ENCODE measurements around the gene LRAT.
"Not testable (repeated sequence)": the region's sequence is repeated elsewhere in the genome, so short reads cannot be mapped to it uniquely, and the experiment has no call there.

LRAT gene

DNA sequence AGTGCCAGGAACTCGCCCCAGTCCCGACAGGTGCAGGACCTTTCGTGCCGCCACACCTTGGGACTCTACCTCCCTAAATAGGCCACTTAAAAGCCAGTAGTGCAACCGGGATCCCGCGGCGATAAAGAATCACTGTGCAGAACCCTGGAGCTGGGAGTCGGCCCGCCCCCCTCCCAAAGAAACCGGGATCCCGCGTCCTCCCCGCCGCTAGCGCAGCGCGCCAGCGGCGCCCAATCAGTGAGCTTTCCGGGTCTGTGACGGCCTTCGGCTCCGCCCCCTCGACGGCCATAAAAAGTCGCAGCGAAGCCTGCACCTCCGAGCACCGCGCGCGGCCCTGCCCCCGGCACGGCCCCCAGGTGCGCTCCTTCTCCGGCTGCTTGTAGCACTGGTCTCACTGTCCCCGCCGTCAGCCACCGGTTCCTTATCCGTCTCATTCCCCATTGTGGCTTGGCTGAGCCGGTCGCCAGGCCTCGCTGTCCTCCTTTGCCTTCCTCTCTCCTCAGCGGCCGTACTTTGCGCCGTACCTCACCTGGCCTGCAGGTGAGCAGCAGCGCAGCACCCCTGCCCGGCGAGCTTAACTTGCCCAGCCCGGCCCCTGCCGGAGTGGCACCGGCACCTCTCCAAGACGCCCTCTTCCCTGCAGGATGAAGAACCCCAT lies at the start of gene LRAT:
LRAT (plus strand) TSS at position 318 of the 658 bp plus-strand sequence; CDS start at position 645, 327 bp downstream.
- DNase-seq = peak; percentile 60

DNA sequence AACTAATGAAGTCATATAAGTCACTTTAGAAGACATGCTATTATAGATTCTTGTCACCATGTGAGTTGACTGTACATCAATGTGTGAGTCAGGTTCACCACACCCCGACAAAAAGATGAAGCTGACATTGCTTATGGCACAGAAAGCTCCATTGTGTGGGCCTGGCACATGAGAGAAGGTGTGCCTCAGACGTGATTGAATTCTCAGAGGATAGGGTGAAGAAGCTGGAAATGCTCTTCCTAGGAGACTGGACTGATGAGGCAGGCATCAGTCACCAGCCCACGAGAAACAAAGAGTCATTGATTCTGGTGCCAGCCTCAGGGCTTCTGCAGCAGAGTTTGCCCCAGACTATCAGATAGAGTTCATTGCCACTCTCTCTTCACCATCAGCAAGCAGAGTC lies 35.9 kb upstream of the LRAT start:
- DNase-seq = no peak

DNA sequence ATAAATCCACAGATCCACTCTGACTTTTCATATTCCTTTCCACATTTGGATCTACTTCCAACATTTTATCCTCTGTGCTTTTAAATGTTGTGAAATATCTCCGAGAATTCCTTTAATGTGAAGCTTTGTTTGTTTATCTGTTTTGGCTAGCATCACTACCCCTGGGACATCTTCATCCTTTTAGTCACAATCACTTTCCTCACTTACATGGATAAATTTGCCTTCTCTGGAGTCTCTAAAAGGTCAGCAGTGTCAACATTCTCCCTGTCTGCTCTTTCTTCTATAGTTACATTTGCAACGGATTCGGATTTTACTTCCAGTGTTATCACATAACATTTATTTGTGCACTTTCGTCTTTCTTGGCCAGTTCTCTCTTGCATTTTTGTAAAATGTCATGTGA lies 34.2 kb upstream of the LRAT start:
- no peak for DNase-seq

DNA sequence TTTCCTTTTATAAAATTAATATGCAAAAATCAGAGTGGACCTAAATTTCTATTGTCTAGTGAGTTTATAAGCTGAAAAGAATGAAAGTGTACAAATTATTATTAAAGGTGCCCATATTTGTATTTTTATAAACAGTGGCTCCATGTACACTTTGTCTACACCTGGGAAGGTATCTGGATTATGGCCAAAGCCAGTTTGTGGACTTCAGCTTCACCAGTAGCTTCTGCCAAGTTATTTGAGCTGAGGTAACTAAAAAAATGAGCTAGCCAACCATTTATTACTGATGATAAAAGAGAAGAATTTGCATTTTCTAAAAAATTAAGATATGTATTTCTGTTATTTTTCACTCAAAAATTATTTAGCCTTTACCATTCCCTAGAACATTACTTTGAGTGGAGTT lies 32.3 kb upstream of the LRAT start:
- DNase-seq = no peak

DNA sequence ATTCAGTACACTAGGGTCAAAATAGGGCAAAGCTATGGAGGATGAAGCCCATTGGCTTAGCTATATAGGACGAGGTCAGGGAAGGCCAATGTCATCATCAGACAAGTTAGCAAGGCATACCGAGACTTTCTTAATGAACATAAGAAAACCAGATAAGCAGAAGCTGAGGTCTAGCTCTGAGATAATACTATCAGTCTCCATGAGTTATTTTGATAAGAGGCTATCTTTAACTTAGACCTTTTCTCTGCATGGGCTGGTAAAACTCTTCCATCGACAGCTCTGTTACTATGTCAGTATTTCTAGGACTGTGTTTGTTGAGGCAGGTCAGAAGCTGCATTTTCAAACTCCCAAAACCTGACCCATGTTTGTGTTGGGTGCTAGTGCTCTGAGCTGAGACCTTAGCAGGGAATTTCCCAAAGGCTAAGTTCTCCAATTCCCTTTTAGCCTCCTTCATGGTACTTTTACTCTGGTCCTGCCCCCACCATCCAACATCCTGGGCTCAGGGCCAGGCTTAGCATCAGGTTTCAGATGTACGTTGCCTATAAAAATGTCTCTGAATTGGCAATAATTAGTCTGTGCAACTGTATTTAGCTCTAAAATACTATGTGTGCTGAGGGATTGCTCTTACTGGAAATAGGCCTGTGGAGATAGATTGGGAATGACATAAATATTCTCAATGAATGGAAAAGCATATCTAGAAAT lies 29.3 kb upstream of the LRAT start:
- DNase-seq = no peak

DNA sequence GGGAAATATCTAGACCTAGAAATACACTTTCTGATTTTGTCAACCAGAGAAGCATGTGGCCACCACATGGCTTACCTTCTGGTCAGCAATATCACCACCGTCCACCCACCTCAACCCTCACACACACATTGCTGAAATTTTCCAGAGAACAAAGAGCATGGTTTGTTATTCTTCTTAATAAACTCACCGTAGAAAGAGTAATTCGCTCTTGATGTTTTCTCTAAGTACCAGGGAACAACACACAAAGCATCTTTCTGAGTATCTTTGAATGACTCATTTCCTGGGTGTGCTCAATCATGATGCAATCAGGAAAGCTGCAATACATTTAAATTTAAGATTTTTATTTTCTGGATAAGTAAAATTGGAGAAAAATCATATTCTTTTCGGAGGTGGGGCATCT lies 24.7 kb upstream of the LRAT start:
- DNase-seq = no peak

DNA sequence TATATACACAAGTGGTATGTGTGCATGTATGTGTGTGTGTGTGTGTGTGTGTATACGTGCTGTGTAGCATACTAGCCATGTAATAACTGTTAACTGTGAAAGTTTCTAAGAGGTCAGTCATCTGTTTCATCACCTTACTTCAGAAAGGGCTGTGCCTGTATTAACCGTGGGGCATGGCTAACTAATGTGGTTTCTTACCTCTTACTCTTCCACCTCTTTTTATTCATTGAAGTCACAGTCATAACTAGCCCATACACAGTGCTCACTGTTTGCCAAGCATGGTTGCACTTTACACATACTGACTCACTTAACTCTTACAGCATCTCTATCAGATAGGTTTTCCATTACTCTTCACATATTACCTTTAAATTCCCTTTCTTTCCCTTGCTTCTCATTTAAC lies 23.7 kb upstream of the LRAT start:
- no peak for DNase-seq

DNA sequence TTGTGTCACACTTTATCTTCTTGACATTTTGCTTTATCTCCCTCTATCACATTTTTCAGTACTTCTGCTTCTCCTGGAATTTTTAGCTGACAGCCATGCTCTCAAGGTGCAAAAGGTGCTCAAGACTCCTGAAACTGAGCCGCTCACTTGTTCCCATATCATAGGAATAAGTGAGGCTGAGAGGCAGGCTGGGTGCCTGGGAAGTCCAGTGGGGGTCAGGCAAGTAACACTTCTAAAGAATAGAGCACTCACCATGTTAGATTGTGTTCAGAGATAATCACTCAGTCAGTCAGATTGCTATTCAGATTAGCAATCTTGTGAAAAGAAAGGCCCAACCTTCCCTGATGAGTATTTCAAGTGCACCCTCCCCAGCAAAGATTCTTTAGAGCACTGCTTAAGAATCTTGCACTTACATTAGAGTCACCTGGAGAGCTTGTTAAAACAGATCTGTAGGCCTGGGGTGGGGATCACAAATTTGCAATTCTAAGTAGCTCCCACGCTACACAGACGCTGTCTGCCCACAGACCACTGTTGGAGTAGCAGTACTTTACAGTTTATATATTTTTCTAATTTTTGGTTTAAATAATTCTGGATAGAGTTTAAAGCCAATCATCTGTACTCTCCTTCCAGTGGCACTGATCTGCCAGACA lies 23.1 kb upstream of the LRAT start:
- no peak for DNase-seq

DNA sequence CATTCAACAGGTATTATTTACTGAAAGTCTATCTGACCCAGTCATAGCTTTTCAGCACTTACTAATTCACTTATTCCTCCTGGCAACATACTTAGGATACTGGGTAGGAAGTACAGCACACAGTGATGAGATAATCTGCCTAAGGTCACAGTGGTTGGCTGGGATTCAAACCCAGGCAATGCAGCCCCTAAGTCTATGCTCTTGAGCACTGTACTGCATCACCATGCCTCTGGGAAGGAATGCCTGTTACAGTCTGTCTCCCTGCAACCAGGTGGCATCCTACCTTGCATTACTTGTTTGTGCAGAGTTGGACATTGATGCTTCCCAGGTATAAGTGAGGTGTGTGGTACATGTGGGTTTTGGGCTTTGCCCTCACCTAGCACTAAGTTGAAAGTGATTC lies 21.5 kb upstream of the LRAT start:
- DNase-seq = no peak

DNA sequence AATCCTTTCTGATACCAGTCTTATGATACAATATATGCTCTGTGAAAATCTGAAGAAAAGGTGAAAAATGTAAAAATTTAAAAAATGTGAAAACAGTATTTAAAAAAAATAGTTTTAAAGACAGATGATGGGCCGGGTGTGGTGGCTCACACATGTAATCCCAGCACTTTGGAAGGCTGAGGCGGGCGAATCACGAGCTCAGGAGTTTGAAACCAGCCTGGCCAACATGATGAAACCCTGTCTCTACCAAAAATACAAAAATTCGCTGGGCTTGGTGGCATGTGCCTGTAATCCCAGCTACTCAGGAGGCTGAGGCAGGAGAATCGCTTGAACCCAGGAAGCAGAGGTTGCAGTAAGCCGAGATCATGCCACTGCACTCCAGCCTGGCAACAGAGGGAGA lies 20.2 kb upstream of the LRAT start:
- not testable (repeated sequence) for DNase-seq

DNA sequence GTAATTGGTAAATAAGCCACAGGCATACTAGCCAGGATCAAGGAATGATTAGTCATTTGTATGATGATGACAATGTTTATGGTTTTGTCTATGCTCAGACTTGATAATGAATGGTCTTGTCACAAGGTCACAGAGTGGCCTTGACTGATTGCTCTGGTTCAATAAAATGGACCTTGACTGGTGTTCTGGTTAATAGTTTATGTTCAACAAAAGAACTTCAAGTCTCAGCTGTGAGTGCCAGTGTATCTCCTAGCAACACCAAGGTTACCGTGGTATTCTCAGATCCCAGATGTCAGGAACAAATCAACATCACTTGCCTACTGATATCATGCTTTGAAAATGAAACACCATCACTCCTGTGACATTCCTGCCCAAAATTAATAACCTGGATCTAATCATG lies 16.3 kb upstream of the LRAT start:
- DNase-seq = no peak

DNA sequence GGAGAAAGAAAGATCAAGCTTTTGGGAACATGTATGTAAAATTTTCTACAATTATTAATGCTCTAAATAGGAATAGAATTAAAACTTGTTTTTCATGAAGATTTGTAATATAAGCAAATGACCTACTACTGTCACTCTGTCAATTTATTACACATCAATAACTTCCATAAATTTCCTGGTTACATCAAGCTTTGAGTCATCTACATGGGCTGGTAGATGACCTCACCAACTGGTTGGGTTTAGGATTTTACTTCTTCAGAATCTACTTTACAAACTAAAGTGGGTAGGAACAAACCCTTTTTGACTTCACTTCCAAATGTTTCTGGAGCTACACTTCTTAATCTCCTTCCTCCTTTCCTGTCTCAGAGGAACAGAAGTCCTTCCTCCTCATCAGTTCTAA lies 12.0 kb upstream of the LRAT start:
- no peak for DNase-seq

DNA sequence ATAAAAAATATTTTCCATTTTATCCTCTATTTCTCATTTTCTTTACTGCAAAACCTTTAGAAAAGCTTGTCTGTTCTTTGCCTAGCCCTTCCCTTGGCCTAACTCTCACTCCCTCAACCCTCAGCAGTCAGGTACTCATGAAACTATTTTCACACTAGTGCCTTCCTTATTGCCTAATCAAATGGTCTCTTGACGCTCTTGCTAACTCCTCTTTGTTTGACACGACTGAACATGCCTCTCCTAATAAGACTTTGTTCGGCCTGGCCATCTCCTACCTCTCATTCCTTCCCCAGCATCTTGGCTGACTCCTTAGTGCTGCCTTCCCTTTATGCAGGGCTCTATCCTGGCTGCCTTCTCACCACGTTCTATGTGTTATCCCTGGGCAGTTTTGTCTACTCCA lies 11.1 kb upstream of the LRAT start:
- no peak for DNase-seq

DNA sequence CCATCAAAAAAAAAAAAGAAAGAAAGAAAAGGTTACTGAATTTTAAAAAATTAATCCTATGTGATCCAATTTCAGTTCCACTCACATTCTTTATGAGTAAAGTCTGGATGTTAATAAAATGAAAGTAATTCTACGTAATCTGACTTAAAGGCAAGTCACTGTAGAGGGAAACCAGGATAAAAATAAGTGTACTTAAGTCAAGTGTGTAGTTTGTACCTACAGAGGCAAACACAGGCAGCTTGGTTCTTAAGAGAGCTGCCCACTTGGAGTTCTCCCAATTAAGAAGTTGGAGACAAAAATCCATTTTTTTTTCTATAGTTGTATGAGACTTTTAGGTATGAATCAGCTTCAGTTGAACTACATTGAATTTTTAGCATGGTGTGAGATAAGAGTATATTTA lies 7.0 kb upstream of the LRAT start:
- DNase-seq = no peak

DNA sequence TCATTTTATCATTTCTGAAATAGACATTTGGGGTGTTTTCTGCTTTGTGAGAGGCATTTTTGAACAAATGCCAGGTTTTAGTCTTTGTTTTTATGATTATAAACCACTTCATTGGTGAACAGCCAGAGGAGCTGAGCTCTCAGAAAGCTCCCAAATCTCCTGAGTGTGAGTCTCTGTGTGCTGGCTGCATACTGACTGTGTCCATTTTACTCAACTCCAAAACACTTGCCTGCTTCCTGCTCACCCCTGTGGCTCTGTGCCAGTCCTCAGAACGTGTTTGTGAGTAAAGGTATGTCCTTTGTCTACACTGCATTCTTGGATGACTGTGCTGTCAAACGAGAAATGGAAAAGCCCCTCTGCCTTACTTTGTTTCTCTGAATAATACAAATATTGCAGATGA lies 5.4 kb upstream of the LRAT start:
- DNase-seq = no peak

DNA sequence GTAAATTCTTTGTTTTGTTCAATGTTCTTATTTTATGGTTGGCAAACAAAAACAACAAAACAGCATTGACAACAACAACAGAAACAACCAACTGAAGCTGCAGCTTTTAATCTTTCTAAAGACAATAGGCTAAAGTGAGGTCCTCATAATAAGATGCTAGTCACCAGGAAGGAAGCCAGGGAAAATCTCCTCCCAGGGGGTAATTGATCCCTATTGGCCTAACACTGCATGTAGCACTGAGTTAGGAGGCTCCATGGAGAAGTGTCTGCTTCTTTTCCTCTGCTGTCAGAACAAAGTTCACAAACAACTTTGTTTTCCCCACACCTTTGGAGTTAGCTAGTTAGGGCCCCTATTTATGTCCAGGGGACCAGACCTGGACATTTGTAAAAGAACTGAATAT lies 4.7 kb upstream of the LRAT start:
- DNase-seq = no peak

DNA sequence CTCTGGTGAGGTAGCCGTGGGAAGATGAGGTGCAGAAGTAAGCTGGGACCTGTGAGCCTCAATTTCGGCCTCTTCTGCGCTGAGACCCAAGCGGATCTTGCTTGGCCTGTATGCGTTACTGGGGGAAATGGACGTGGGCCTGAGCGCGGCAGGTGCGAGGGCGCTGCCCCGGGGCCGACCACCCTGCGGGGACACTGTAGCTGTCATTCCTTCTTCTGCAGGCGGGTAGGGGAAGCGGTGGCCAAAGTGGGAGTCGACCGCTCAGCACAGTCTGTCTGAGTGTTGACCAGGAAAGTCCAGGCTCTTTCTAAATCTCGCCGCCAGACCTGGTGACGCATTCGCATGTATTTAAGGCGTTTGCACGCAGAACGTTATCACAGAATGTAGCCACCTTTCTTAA lies 3.3 kb upstream of the LRAT start:
- DNase-seq = no peak

DNA sequence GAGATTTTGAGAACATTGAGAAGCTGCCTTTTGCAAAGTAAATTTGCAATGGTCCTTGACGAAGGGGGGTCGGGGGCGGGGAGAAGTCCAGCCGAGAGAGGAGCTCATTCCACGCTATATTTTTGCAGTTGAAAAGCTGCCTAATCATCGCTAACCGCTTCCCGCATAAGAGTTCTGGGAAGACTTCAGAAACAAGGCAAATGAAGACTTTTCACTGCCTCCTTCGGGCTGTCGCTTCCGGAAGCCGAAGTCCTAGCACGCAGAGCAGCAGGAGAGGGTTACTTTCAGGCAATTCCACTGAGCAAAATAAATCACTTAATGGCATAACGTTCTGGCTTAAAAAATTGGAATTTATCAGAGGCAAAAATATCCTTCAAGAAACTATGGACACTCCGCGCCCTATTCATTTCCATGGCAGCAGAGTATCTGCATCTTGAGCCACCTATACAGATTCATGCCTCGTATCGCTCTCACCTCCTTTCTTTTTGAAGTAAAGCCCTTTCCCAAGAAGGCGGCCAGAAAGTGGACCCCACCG lies 2.6 kb upstream of the LRAT start:
- no peak for DNase-seq

DNA sequence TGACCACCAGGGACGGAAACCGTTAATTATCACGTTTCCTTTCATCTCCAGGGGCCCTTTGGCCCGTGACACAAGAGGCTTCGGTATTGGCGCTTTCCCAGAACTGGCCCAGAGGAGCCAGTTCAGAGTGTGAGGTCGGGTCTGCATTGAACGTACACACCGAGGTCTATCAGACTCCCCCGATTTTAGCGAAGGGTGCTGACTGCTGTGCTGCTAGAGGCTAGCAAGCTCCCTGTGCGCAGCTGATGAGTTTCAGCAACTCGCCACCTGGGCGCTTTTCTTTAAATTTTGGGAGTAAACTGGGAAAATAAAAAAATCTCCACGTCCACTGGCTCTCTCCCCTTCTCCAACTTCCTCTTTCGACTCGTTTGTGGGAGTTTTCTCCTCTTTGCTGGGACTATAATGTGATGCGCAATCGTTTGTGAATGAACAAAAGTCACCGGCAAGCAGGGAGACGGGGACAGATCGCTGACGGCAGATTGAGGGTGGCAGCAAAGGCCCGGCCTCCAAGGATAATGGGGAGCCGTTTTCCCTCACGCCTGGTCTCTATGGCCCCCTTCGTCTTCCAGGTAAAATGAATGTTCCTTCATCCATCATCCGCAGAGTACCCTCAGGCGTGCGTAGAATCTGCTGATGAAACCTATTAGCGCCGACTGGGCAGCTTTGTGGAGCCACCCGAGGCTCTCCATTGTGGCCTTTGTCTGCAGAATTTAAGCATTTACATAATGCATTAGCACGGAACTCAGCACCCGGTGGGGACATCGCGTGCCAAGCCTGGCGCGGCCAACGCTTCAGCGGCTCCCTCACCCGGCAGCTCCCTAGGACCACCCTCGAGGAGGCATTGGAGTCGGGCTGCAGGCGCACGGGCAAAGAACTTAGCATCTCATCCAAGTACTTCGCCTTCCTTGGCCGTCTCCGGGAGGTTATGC lies 1.6 kb upstream of the LRAT start:
- no peak for DNase-seq

DNA sequence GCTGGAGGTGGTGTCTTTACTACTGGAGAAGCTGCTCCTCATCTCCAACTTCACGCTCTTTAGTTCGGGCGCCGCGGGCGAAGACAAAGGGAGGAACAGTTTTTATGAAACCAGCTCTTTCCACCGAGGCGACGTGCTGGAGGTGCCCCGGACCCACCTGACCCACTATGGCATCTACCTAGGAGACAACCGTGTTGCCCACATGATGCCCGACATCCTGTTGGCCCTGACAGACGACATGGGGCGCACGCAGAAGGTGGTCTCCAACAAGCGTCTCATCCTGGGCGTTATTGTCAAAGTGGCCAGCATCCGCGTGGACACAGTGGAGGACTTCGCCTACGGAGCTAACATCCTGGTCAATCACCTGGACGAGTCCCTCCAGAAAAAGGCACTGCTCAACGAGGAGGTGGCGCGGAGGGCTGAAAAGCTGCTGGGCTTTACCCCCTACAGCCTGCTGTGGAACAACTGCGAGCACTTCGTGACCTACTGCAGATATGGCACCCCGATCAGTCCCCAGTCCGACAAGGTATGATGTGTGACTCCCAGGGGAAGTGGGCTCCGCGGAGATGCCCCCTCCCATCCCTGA lies 634 bp downstream of the LRAT start:
- DNase-seq = no peak

DNA sequence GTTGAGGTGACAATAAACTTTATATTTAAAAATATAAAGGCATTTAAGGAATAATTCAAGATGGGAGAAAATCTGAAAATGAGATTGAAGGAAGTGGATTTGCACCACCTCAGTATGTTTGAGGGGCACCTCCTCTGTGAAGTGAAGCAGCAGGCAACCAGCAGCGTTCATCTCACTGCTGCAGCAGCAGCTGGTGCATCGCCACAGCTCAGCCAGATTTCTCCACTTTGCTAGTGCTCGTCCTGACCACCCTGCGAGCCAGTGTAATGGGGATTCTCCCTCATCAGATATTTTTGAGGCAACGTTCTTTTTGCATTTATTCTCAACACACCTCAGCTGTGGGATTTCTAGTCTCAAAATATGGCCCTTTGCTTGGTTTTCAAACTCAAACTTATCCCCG lies 13.9 kb downstream of the LRAT start:
- DNase-seq = no peak

DNA sequence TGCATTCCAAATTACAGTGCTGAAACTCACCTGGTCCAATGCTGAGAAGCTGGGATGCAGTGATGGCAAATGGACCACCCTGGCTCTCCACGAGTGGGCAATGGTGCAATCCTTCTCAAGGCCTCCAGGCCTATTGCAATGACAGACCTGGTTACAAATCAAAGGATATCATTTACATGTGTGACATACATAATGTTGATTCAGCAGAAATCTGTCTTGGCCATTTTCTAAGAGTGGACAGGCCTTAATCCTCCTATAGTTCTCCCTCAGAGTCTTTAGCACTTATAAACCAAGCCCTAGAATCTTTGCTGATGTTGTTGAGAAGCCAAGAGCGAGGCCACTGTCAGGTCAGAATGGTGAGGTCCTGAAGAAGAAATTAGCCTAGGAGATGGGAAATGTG lies 17.1 kb downstream of the LRAT start:
- no peak for DNase-seq

DNA sequence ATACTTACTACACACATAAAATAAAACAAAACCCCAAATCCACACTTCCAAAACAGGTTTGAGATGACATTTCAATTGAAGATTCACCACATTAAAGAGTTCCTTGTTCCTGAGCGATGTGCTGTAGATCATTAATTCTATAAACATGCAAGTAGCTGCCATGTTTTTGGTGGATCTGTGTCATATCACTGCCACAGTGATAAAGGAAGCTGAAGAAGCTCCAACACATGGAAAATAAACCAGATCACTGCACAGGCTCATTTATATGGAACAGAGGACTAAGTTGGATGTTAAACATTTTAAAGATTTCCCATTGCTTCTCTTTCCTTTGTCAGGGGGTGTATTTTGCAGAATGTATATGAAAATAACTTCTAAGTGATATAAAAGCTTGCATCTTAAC lies 34.5 kb downstream of the LRAT start:
- no peak for DNase-seq
